MCF 10A (cell line): Measurements from ENCODE around the gene ANKZF1. TPM values are rescaled to one million over a fixed set of nuclear protein-coding genes. Genes with fewer than 3 reads are reported as not detected.

Experiments used
- BruUV-seq: library from RNA; stranded (reverse); fragments of 400-500 nt; replicated peaks from 2 replicates; lab custom pipeline; 2021; lab: Mats Ljungman, UMichigan
- CTCF ChIA-PET: fragments of 300-600 bp; sonication (Branson Sonifier 250); formaldehyde crosslinking; extraction: SDS; loops from one replicate; lab custom pipeline; 2021; ENCODE audit warnings: antibody characterized with exemption, inconsistent platforms; lab: Yijun Ruan, JAX
- POLR2A ChIA-PET: fragments of 300-600, 350-650 bp; sonication (Branson Sonifier 250); formaldehyde crosslinking; extraction: SDS; loops from one replicate; lab custom pipeline; 2020; ENCODE audit warnings: antibody characterized with exemption, inconsistent platforms; lab: Yijun Ruan, JAX
- DNase-seq: peaks from one replicate; pipeline ENCODE4 v3.0.0-alpha.2; 2018; ENCODE audit not compliant: unreplicated experiment
- H3K27ac Mint-ChIP-seq: one replicate; pipeline ENCODE4 v1.8.0; 2022; ENCODE audit warnings: mild to moderate bottlenecking, low read depth, mixed read lengths; ENCODE audit not compliant: unreplicated experiment
- H3K27me3 Mint-ChIP-seq: one replicate; pipeline ENCODE4 v1.8.0; 2022; ENCODE audit warnings: mixed read lengths; ENCODE audit not compliant: insufficient read depth, unreplicated experiment
- H3K36me3 Mint-ChIP-seq: one replicate; pipeline ENCODE4 v1.8.0; 2022; ENCODE audit warnings: mild to moderate bottlenecking, moderate library complexity, mixed read lengths; ENCODE audit not compliant: insufficient read depth, unreplicated experiment
- H3K4me1 Mint-ChIP-seq: one replicate; pipeline ENCODE4 v1.8.0; 2022; ENCODE audit warnings: mixed read lengths; ENCODE audit not compliant: insufficient read depth, unreplicated experiment
- H3K4me3 Mint-ChIP-seq: one replicate; pipeline ENCODE4 v1.8.0; 2022; ENCODE audit warnings: mild to moderate bottlenecking, moderate library complexity, mixed read lengths; ENCODE audit not compliant: unreplicated experiment
- H3K9me3 Mint-ChIP-seq: one replicate; pipeline ENCODE4 v1.8.0; 2022; ENCODE audit warnings: mixed read lengths; ENCODE audit not compliant: unreplicated experiment
- CTCF ChIP-seq: fragments of 200-600 bp; IDR thresholded peaks from one replicate; pipeline ENCODE4 v1.8.0; 2022; ENCODE audit warnings: antibody characterized with exemption, mild to moderate bottlenecking; ENCODE audit not compliant: unreplicated experiment
- intact Hi-C: fragments of 100-400 bp; cut with micrococcal nuclease; formaldehyde crosslinking; loops from 2 replicates; pipeline ENCODE4 v1.14.1; 2022
- total RNA-seq: library from RNA; stranded (reverse); gene quantifications from 2 replicates; pipeline ENCODE4 v1.2.3, GENCODE V29; 2022

Gene ANKZF1
- total RNA-seq, 1 experiment from 2014 or later = 45.6 TPM

DNA sequence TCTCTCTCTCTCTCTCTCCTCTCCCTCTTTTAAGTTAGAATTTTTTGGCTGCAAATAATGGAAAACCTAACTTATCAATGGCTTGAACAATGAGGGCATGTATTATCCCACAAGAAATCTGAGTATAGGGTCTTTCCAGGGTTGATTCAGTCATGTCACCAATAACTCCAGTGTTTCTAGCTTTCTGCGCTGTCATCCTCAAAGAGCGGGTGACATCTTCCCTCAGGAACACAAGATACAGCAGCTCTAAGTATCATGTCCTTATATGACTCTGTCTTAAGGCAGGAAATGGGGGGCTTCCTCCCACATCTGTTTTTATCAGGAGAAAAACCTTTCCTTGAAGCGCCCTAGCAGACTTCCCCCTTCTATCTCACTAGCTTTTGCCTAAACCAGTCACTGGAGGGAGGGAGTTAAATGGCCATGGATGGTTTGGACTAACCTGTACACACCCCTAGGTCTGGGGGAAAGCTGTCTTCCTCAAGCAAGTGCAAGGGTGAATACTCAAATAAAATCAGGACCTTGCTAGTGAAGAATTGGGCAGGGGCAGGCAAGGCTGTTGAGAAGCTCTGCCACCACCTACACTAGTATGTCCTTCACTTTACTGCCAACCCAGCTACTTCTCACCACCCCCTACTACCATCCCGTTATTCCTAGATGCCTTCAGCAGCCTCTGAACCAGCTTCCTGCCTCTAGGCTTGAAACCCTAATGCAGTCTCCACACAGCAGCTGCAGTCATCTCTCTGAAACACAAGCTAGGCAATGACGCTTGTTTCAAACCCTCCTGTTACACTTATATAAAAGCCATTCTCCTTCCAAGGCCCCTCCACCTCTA, 31.6 kb downstream of the ANKZF1 start:
- Mint-ChIP-seq H3K27me3 (no peaks in the 10 kb centered on the region), H3K27ac (no peak overlapping the region), H3K4me1 (no peaks in the 10 kb centered on the region), H3K4me3 (no peak overlapping the region), H3K9me3 (no peaks in the 10 kb centered on the region), H3K36me3 (no peaks in the 10 kb centered on the region)
- no TSS peak for BruUV-seq
- POLR2A ChIA-PET = interaction anchor here (0.7 to 2.0 kb wide), 3 partner anchors 17 to 84 kb away, joined by 3 to 5 read pairs (median 4); partner anchors contain the start of genes ANKZF1 and ATG9A
- intact Hi-C loops = no loop called here
- TF ChIP-seq CTCF = no peak
- CTCF ChIA-PET = interaction anchor here (0.9 to 2.3 kb wide), 6 partner anchors 9 to 38 kb away, joined by 3 to 15 read pairs (median 4); no protein-coding TSS in a partner anchor
- no peak for DNase-seq

DNA sequence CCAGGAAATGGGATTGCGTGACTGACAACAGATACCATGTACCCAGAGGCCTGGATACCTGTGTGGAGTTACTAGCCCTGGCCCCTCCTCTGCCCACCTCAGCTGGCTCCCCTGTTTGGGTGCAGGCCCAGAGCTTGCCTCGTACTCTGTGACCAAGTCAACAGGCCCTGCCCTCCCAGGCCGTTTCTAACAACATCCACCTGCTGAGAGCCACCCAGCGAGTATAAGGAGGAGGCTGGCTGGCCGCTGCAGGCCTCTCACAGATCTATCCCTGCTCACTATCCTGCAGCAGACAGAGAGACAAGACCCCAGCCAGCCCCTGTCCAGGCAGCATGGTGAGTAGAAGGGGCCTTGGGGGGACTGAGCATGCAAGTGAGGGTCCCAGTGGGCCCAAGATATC, 36.6 kb downstream of the ANKZF1 start:
- peaks cover 7% of the 10 kb centered on the region for H3K4me1 Mint-ChIP-seq
- intact Hi-C loops = no loop called here
- no peaks in the 10 kb centered on the region for H3K27me3 Mint-ChIP-seq
- DNase-seq = no peak
- ChIA-PET CTCF (interaction anchor here (0.6 to 3.7 kb wide), 4 partner anchors 11 to 390 kb away, joined by 3 to 24 read pairs (median 6); no protein-coding TSS in a partner anchor), POLR2A (interaction anchor here (0.5 to 0.7 kb wide), 4 partner anchors 12 to 258 kb away, joined by 3 to 5 read pairs (median 3); partner anchors contain the start of genes ANKZF1, ATG9A, GLB1L and STK16)
- no peaks in the 10 kb centered on the region for H3K36me3 Mint-ChIP-seq
- H3K9me3 Mint-ChIP-seq = no peaks in the 10 kb centered on the region
- H3K4me3 Mint-ChIP-seq = no peak overlapping the region
- no peak for TF ChIP-seq CTCF
- BruUV-seq = no TSS peak
- H3K27ac Mint-ChIP-seq = no peak overlapping the region

- Mint-ChIP-seq H3K36me3 (no peaks in the 10 kb centered on the region), H3K4me1 (peaks cover 7% of the 10 kb centered on the region), H3K27ac (no peak overlapping the region), H3K27me3 (no peaks in the 10 kb centered on the region), H3K4me3 (no peak overlapping the region), H3K9me3 (no peaks in the 10 kb centered on the region)
- DNase-seq = no peak
- BruUV-seq = no TSS peak
- intact Hi-C loops = no loop called here
- no peak for TF ChIP-seq CTCF
- CTCF ChIA-PET = interaction anchor here (3.7 kb wide), 1 partner anchor 10 kb away, joined by 24 read pairs; no protein-coding TSS in a partner anchor
- POLR2A ChIA-PET = interaction anchor here (0.5 to 1.2 kb wide), 3 partner anchors 13 to 259 kb away, joined by 3 to 9 read pairs (median 3); partner anchors contain the start of genes ANKZF1, ATG9A and TUBA4A
Measured at GRCh38 chr2:219266886-219267285, 37.3 kb downstream of the ANKZF1 start.

- CTCF ChIA-PET = interaction anchor here (1.1 kb wide), 1 partner anchor 8 kb away, joined by 3 read pairs; no protein-coding TSS in a partner anchor
- TF ChIP-seq CTCF = no peak
Measured at GRCh38 chr2:219268294-219268693, 38.7 kb downstream of the ANKZF1 start.

More at GRCh38 chr2:219268294-219268693, 38.7 kb downstream of the ANKZF1 start:
- Mint-ChIP-seq H3K4me3 (no peak overlapping the region), H3K27ac (no peak overlapping the region), H3K36me3 (no peaks in the 10 kb centered on the region), H3K9me3 (no peaks in the 10 kb centered on the region), H3K27me3 (no peaks in the 10 kb centered on the region), H3K4me1 (peaks cover 8% of the 10 kb centered on the region)
- POLR2A ChIA-PET = interaction anchor here (2.9 to 3.1 kb wide), 2 partner anchors 15 to 23 kb away, joined by 12 to 27 read pairs; partner anchors contain the start of genes GLB1L, STK16, TUBA4A and TUBA4B
- no peak for DNase-seq
- intact Hi-C loops = no loop called here
- BruUV-seq = no TSS peak
